Thyroid gland (tissue), 4 donors: Measurements from ENCODE around the gene ACSM3.

Experiments
- CTCF ChIP-seq, 6 experiments: fragments of 200-600 bp in 3 of 6; fragments of 450-650 bp in 3 of 6; sonication (generic) in 3 of 6; IDR thresholded peaks; one replicate each; pipeline ENCODE4 v1.5.1; 2016 to 2019; ENCODE audit warnings: antibody characterized with exemption in 6 of 6, mild to moderate bottlenecking in 2 of 6, inconsistent platforms in 1 of 6, moderate library complexity in 1 of 6
- POLR2A ChIP-seq, 2 donors: fragments of 450-650 bp; IDR thresholded peaks; one replicate each; pipeline ENCODE4 v1.6.1; 2017; ENCODE audit warnings: antibody characterized with exemption in 2 of 2, mild to moderate bottlenecking in 2 of 2, moderate library complexity in 1 of 2

GRCh38 chr16:20735490-20735889 lies 28.3 kb upstream of the ACSM3 start:
- TF ChIP-seq POLR2A (IDR thresholded peaks at IDR 0.05) = no peak
- TF ChIP-seq CTCF (IDR thresholded peaks at IDR 0.05) = no peak
